GM12878 (cell line): ENCODE data around the gene AGBL5. TPM values are rescaled to one million over a fixed set of nuclear protein-coding genes. Genes with fewer than 3 reads are reported as not detected.
A peak's percentile ranks its signal among the peaks of the same experiment; 100 is the strongest.

Experiments used
- ASH2L ChIP-seq: fragments of 300-600, 200-600 bp; sonication (generic); IDR thresholded peaks from 2 replicates; pipeline ENCODE4 v1.6.1; 2017; ENCODE audit warnings: low read depth, mild to moderate bottlenecking, borderline replicate concordance
- ELK1 ChIP-seq: IDR thresholded peaks from 2 replicates; pipeline ENCODE4 v1.6.1; 2012; ENCODE audit warnings: low read depth, low read length, improper control_type of control experiment
- EZH2 ChIP-seq: IDR thresholded peaks from 2 replicates; pipeline ENCODE4 v1.6.1; 2012; ENCODE audit warnings: low read depth, mild to moderate bottlenecking, control low read depth, inconsistent platforms, low read length, borderline replicate concordance; ENCODE audit not compliant: control insufficient read depth
- MYC ChIP-seq: IDR thresholded peaks from 2 replicates; pipeline ENCODE4 v1.6.1; 2011; ENCODE audit warnings: mild to moderate bottlenecking, low read length, moderate library complexity, inconsistent platforms; ENCODE audit not compliant: insufficient read depth, insufficient replicate concordance, insufficient read length, severe bottlenecking
- NBN ChIP-seq: fragments of 450-650 bp; IDR thresholded peaks from 2 replicates; pipeline ENCODE4 v1.6.1; 2016
- NFIC ChIP-seq: IDR thresholded peaks from 2 replicates; pipeline ENCODE4 v1.6.1; 2012; ENCODE audit warnings: low read depth, mild to moderate bottlenecking, inconsistent platforms, low read length, moderate library complexity
- NR2F1 ChIP-seq: fragments of 450-650 bp; conservative IDR thresholded peaks from 2 replicates; pipeline ENCODE4 v1.6.1; 2017; ENCODE audit warnings: mild to moderate bottlenecking
- PBX3 ChIP-seq: IDR thresholded peaks from 2 replicates; pipeline ENCODE4 v1.6.1; 2011; ENCODE audit warnings: mild to moderate bottlenecking, low read depth, low read length, moderate library complexity; ENCODE audit not compliant: insufficient replicate concordance
- PML ChIP-seq: IDR thresholded peaks from 2 replicates; pipeline ENCODE4 v1.6.1; 2012; ENCODE audit warnings: low read length, inconsistent platforms
- POU2F2 ChIP-seq: IDR thresholded peaks from 3 replicates; pipeline ENCODE4 v1.6.1; 2011; ENCODE audit warnings: low read depth, mild to moderate bottlenecking, low read length, borderline replicate concordance
- SIX5 ChIP-seq: IDR thresholded peaks from 2 replicates; pipeline ENCODE4 v1.6.1; 2011; ENCODE audit warnings: mild to moderate bottlenecking, low read depth, low read length, moderate library complexity; ENCODE audit not compliant: severe bottlenecking
- SKIL ChIP-seq: fragments of 450-650 bp; IDR thresholded peaks from 2 replicates; pipeline ENCODE4 v1.6.1; 2017; ENCODE audit warnings: mild to moderate bottlenecking, low read depth, inconsistent platforms; ENCODE audit not compliant: poor library complexity, severe bottlenecking
- SPI1 ChIP-seq: IDR thresholded peaks from 2 replicates; pipeline ENCODE4 v1.6.1; 2011; ENCODE audit warnings: low read depth, mild to moderate bottlenecking, low read length, moderate library complexity, borderline replicate concordance; ENCODE audit not compliant: insufficient read depth
- SRF ChIP-seq, 2 experiments: IDR thresholded peaks; 2 replicates each; pipeline ENCODE4 v1.6.1; 2011; ENCODE audit warnings: low read depth in 2 of 2, low read length in 2 of 2, mild to moderate bottlenecking in 1 of 2, moderate library complexity in 1 of 2
- STAT3 ChIP-seq: IDR thresholded peaks from 2 replicates; pipeline ENCODE4 v1.6.1; 2011; ENCODE audit warnings: low read depth, low read length, improper control_type of control experiment
- TCF3 ChIP-seq: IDR thresholded peaks from 2 replicates; pipeline ENCODE4 v1.6.1; 2012; ENCODE audit warnings: low read depth, mild to moderate bottlenecking, low read length, borderline replicate concordance; ENCODE audit not compliant: insufficient read depth
- USF1 ChIP-seq: IDR thresholded peaks from 2 replicates; pipeline ENCODE4 v1.6.1; 2011; ENCODE audit warnings: borderline replicate concordance, low read depth, mild to moderate bottlenecking, moderate library complexity, mixed read lengths, low read length; ENCODE audit not compliant: insufficient read depth; ENCODE audit errors: extremely low read length
- YY1 ChIP-seq: IDR thresholded peaks from 2 replicates; pipeline ENCODE4 v1.6.1; 2011; ENCODE audit warnings: low read depth, mild to moderate bottlenecking, low read length
- ZBTB33 ChIP-seq: fragments of 450-650 bp; IDR thresholded peaks from 2 replicates; pipeline ENCODE4 v1.6.1; 2017; ENCODE audit warnings: mild to moderate bottlenecking
- ZNF217 ChIP-seq: fragments of 450-650 bp; IDR thresholded peaks from 2 replicates; pipeline ENCODE4 v1.6.1; 2017; ENCODE audit warnings: antibody characterized with exemption, mild to moderate bottlenecking
- polyA plus RNA-seq, 11 experiments: library from polyadenylated mRNA; depleted of rRNA in 4 of 11; unstranded in 6 of 11; stranded (reverse) in 5 of 11; fragments of >200 nt; fragmentation: Nextera tagmentation in 4 of 11; fragmentation: Illumina TruSeq in 1 of 11; extraction: Ambion mirVana in 4 of 11; extraction: Trizol in 1 of 11; gene quantifications; 1 replicate in 1 of 11; 2 replicates in 10 of 11; pipeline versions ENCODE4 v1.2.1 to v1.2.3, GENCODE V29; 2011 to 2016; ENCODE audit warnings: inconsistent platforms in 2 of 11, missing spikeins in 2 of 11, low read depth in 1 of 11
- total RNA-seq, 4 experiments: library from RNA; depleted of rRNA in 3 of 4; stranded (reverse); fragments of >200 nt in 3 of 4; fragmentation: Illumina TruSeq in 1 of 4; extraction: Trizol in 1 of 4; gene quantifications; 2 replicates each; pipeline versions ENCODE4 v1.2.1 to v1.2.3, GENCODE V29; 2013 to 2021

The AGBL5 gene
- total and polyA plus RNA-seq, 10 of the 15 experiments (the other 5 are each of a cell fraction or from before 2014, with no cell fraction given): 1.9 to 28.5 (median 19.5) TPM

- TF ChIP-seq YY1 (peak; percentile 82), ASH2L (no peak; the same call in 1 of the 2 replicates), STAT3 (no peak), NFIC (no peak), SRF (IDR thresholded peaks at IDR 0.05; ENCODE audit: low read depth in 2 of 2, low read length in 2 of 2) (peak; percentile 81 to 96; a peak in 3 of 4 replicates), PML (0 out of 2 replicates have a peak, but pooled peaks have one; percentile 32), NR2F1 (peak; percentile 68), NBN (no peak), USF1 (no peak), SIX5 (no peak), POU2F2 (peak; percentile 41; the same call in 1 of the 3 replicates), SKIL (no peak), TCF3 (peak; percentile 100), MYC (no peak), ZBTB33 (no peak), PBX3 (no peak), SPI1 (no peak), ELK1 (peak; percentile 76; the same call in 1 of the 2 replicates), ZNF217 (no peak), EZH2 (no peak)
Measured at GRCh38 chr2:27071277-27071989, 20.0 kb downstream of the AGBL5 start, which contains the start of gene OST4 (continued).
